K562 (cell line): ENCODE results near the gene TRAPPC2B. TPM values are rescaled to one million over a fixed set of nuclear protein-coding genes. Genes with fewer than 3 reads are reported as not detected.

Source experiments
- ATAC-seq: fragments of 200-7000 bp; cut with Tn5 transposase; 3 replicates; pipeline ENCODE4 v1.9.1; 2020; ENCODE audit warnings: moderate library complexity
- BruUV-seq: library from RNA; stranded (reverse); fragments of 400-500 nt; replicated peaks from 2 replicates; lab custom pipeline; 2021; lab: Mats Ljungman, UMichigan
- CTCF ChIA-PET: fragments of 300-600 bp; formaldehyde crosslinking; extraction: SDS; loops from one replicate; lab custom pipeline; 2021; ENCODE audit warnings: low intra/inter-chr PET ratio; lab: Yijun Ruan, JAX
- POLR2A ChIA-PET: fragments of 300-600, 350-650 bp; sonication (Branson Sonifier 250); formaldehyde crosslinking; extraction: SDS; loops from one replicate; lab custom pipeline; 2021; ENCODE audit warnings: antibody characterized with exemption, inconsistent platforms; lab: Yijun Ruan, JAX
- DNase-seq, 4 experiments: peaks; one replicate each; pipeline versions ENCODE4 v3.0.0 to v3.0.0-alpha.2; 2011 to 2018; ENCODE audit warnings: low spot score in 3 of 4, mixed read lengths in 3 of 4; ENCODE audit errors: extremely low read depth in 1 of 4
- FAIRE-seq: peaks from 2 replicates; lab custom pipeline; 2011; peaks lifted over from hg19 to GRCh38; lab: Jason Lieb, UNC
- H2AFZ ChIP-seq: 2 replicates; pipeline ENCODE4 v1.6.0; 2011; ENCODE audit warnings: low read depth, low read length, control low read depth, inconsistent platforms
- H3K27ac ChIP-seq: fragments of 200-600 bp; 3 replicates; pipeline ENCODE4 v1.8.0; 2011; ENCODE audit warnings: low read depth, mild to moderate bottlenecking, control low read depth, inconsistent platforms, low read length, moderate library complexity, mixed read lengths; ENCODE audit errors: extremely low read depth
- H3K27me3 ChIP-seq, 2 experiments: fragments of 300-600 bp in 1 of 2; 2 replicates in 1 of 2; 3 replicates in 1 of 2; pipeline versions ENCODE4 v1.6.0 to v1.8.0; 2011; ENCODE audit warnings: inconsistent platforms in 2 of 2, low read length in 2 of 2, mild to moderate bottlenecking in 1 of 2, mixed read lengths in 1 of 2, moderate library complexity in 1 of 2; ENCODE audit not compliant: control insufficient read depth in 2 of 2, insufficient read depth in 2 of 2
- H3K36me3 ChIP-seq: fragments of 300-600 bp; 3 replicates; pipeline ENCODE4 v1.8.0; 2011; ENCODE audit warnings: mild to moderate bottlenecking, low read length, inconsistent platforms; ENCODE audit not compliant: control insufficient read depth, insufficient read depth
- H3K4me1 ChIP-seq, 2 experiments: fragments of 200-600 bp in 1 of 2; replicated peaks in 1 of 2; 2 replicates in 1 of 2; 3 replicates in 1 of 2; pipeline versions ENCODE4 v1.5.1 to v1.8.0; 2011; ENCODE audit warnings: inconsistent platforms in 2 of 2, low read length in 2 of 2, mild to moderate bottlenecking in 1 of 2, mixed read lengths in 1 of 2, moderate library complexity in 1 of 2; ENCODE audit not compliant: control insufficient read depth in 2 of 2, insufficient read depth in 2 of 2
- H3K4me2 ChIP-seq: 2 replicates; pipeline ENCODE4 v1.6.1; 2011; ENCODE audit warnings: low read length, control low read depth, inconsistent platforms, mixed read lengths; ENCODE audit not compliant: insufficient read depth
- H3K4me3 ChIP-seq: fragments of 200-600 bp; sonication (generic), shearing (Covaris generic); 2 replicates; pipeline ENCODE4 v1.5.1; 2016; ENCODE audit warnings: control low read depth, inconsistent platforms
- H3K79me2 ChIP-seq: fragments of 200-600 bp; 3 replicates; pipeline ENCODE4 v1.8.0; 2011; ENCODE audit warnings: low read length, inconsistent platforms; ENCODE audit not compliant: control insufficient read depth, insufficient read depth
- H3K9ac ChIP-seq, 2 experiments: 2 replicates each; pipeline versions ENCODE4 v1.6.0 to v1.6.1; 2011; ENCODE audit warnings: low read depth in 2 of 2, low read length in 2 of 2, control low read depth in 1 of 2, inconsistent platforms in 1 of 2, mild to moderate bottlenecking in 1 of 2, mixed read lengths in 1 of 2; ENCODE audit not compliant: insufficient read depth in 1 of 2
- H3K9me1 ChIP-seq: one replicate; pipeline ENCODE4 v1.6.0; 2011; ENCODE audit warnings: inconsistent platforms, mild to moderate bottlenecking, low read length, moderate library complexity; ENCODE audit not compliant: control insufficient read depth, insufficient read depth
- H3K9me3 ChIP-seq: replicated peaks from 2 replicates; pipeline ENCODE4 v1.5.1; 2011; ENCODE audit warnings: low read depth, low read length, inconsistent platforms; ENCODE audit not compliant: control insufficient read depth, insufficient read depth
- H4K20me1 ChIP-seq: replicated peaks from 2 replicates; pipeline ENCODE4 v1.6.1; 2011; ENCODE audit warnings: low read length, inconsistent platforms, mixed read lengths; ENCODE audit not compliant: control insufficient read depth, insufficient read depth
- CC2D1A ChIP-seq: fragments of 450-650 bp; IDR thresholded peaks from 2 replicates; pipeline ENCODE4 v1.6.1; 2017; ENCODE audit warnings: mild to moderate bottlenecking
- GTF2F1 ChIP-seq: IDR thresholded peaks from 2 replicates; pipeline ENCODE4 v1.6.1; 2011; ENCODE audit warnings: low read depth, low read length, improper control_type of control experiment
- GTF3C2 ChIP-seq: IDR thresholded peaks from 3 replicates; pipeline ENCODE4 v1.6.1; 2011; ENCODE audit warnings: borderline replicate concordance, mild to moderate bottlenecking, moderate library complexity; ENCODE audit not compliant: insufficient read length; ENCODE audit errors: extremely low read depth
- HDAC2 ChIP-seq: fragments of 450-650 bp; IDR thresholded peaks from 2 replicates; pipeline ENCODE4 v1.6.1; 2016; ENCODE audit warnings: mild to moderate bottlenecking
- LARP7 ChIP-seq: fragments of 450-650 bp; IDR thresholded peaks from 2 replicates; pipeline ENCODE4 v1.6.1; 2016
- ZNF511 ChIP-seq: sonication (generic); formaldehyde crosslinking; IDR thresholded peaks from 2 replicates; pipeline ENCODE4 v1.8.0; 2022; ENCODE audit warnings: mild to moderate bottlenecking, missing genetic modification reagents
- ZNF75A ChIP-seq: fragments of 450-650 bp; formaldehyde crosslinking; IDR thresholded peaks from 2 replicates; pipeline ENCODE4 v1.4.0; 2020; ENCODE audit warnings: mild to moderate bottlenecking
- WGBS: fragments of 100-300 bp; shearing (Covaris generic); methylation state at CpG from one replicate; pipeline ENCODE4 v1.1.6; 2016; ENCODE audit warnings: low coverage, mixed read lengths; ENCODE audit not compliant: insufficient coverage; ENCODE audit errors: missing lambda C conversion rate; 5-methylcytosine and 5-hydroxymethylcytosine counted together
- in situ Hi-C: fragments of 300-500 bp; cut with MboI; formaldehyde crosslinking; loops from 4 replicates; pipeline ENCODE4 v1.15.0; 2018; ENCODE audit warnings: inconsistent platforms, mixed read lengths
- intact Hi-C: fragments of 100-400 bp; cut with micrococcal nuclease; formaldehyde crosslinking; loops from 2 replicates; pipeline ENCODE4 v1.14.2; 2022
- polyA plus RNA-seq, 8 experiments: library from polyadenylated mRNA; depleted of rRNA in 4 of 8; stranded (reverse) in 5 of 8; unstranded in 3 of 8; fragments of >200 nt; fragmentation: Nextera tagmentation in 2 of 8; fragmentation: Illumina TruSeq in 1 of 8; extraction: Ambion mirVana in 2 of 8; extraction: Trizol in 1 of 8; gene quantifications; 2 replicates each; pipeline versions ENCODE4 v1.2.1 to v1.2.3, GENCODE V29; 2011 to 2014; ENCODE audit warnings: inconsistent platforms in 1 of 8, missing spikeins in 1 of 8
- total RNA-seq, 7 experiments: library from RNA; depleted of rRNA in 6 of 7; stranded (reverse); fragments of >200 nt in 6 of 7; fragmentation: Illumina TruSeq in 2 of 7; extraction: Trizol in 2 of 7; gene quantifications; 2 replicates each; pipeline versions ENCODE4 v1.2.1 to v1.2.3, GENCODE V29; 2011 to 2021; ENCODE audit warnings: low replicate concordance in 1 of 7
- TF ChIP-seq, protein P1 (sequence below): fragments of 200-400 bp; formaldehyde crosslinking; IDR thresholded peaks from 2 replicates; pipeline ENCODE4 v1.6.1; 2017; ENCODE audit warnings: mild to moderate bottlenecking, low read depth, low read length, moderate library complexity

The TRAPPC2B gene
- total and polyA plus RNA-seq, 9 of the 15 experiments (the other 6 are each of a cell fraction or from before 2014, with no cell fraction given) = 2.2 to 20.4 (median 4.6) TPM

DNA sequence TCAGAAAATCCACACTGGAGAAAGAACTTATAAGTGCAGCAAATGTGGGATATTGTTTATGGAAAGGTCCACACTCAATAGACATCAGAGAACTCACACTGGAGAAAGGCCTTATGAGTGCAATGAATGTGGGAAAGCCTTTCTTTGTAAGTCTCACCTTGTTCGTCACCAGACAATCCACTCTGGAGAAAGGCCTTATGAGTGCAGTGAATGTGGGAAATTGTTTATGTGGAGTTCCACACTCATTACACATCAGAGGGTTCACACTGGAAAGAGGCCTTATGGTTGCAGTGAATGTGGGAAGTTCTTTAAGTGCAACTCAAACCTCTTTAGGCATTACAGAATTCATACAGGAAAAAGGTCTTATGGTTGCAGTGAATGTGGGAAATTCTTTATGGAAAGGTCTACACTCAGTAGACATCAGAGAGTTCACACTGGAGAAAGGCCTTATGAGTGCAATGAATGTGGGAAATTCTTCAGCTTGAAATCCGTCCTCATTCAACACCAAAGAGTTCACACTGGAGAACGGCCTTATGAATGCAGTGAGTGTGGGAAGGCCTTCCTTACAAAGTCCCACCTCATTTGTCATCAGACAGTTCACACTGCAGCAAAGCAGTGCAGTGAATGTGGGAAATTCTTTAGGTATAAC lies 14.3 kb downstream of the TRAPPC2B start:
- 5% methylated on average over 3 of the region's 3 CpGs for WGBS
- no peak overlapping the region for H3K27ac ChIP-seq
- H4K20me1 ChIP-seq = no peaks in the 10 kb centered on the region
- H3K9me3 ChIP-seq = peaks cover 2% of the 10 kb centered on the region; the same call in 1 of the 2 replicates
- POLR2A ChIA-PET = no interaction called here
- H3K9me1 ChIP-seq = no peaks in the 10 kb centered on the region
- H3K27me3 ChIP-seq = no peaks in the 10 kb centered on the region
- BruUV-seq = no TSS peak
- in situ Hi-C loops (no loop called here), intact Hi-C loops (no loop called here)
- no peak overlapping the region for H2AFZ ChIP-seq
- ATAC-seq (no peak), DNase-seq (no peak), FAIRE-seq (no peak)
- H3K79me2 ChIP-seq = no peaks in the 10 kb centered on the region
- TF ChIP-seq HDAC2 (no peak), ZNF75A (CRISPR knock-in tag) (peak; percentile 73)
- no peaks in the 10 kb centered on the region for H3K4me1 ChIP-seq
- H3K4me3 ChIP-seq = no peak overlapping the region
- H3K9ac ChIP-seq = no peak overlapping the region
- H3K4me2 ChIP-seq = no peak overlapping the region
- H3K36me3 ChIP-seq = no peaks in the 10 kb centered on the region
- CTCF ChIA-PET = no interaction called here

- no peak for DNase-seq
- FAIRE-seq = no peak
- POLR2A ChIA-PET = interaction anchor here (0.9 kb wide), 1 partner anchor 9 kb away, joined by 3 read pairs; the partner anchor contains the start of gene ZNF548
- TF ChIP-seq ZNF511 (CRISPR knock-in tag) = no peak
- TF ChIP-seq GTF3C2 = no peak
- TF ChIP-seq CC2D1A = no peak
- TF ChIP-seq, protein P1, sequence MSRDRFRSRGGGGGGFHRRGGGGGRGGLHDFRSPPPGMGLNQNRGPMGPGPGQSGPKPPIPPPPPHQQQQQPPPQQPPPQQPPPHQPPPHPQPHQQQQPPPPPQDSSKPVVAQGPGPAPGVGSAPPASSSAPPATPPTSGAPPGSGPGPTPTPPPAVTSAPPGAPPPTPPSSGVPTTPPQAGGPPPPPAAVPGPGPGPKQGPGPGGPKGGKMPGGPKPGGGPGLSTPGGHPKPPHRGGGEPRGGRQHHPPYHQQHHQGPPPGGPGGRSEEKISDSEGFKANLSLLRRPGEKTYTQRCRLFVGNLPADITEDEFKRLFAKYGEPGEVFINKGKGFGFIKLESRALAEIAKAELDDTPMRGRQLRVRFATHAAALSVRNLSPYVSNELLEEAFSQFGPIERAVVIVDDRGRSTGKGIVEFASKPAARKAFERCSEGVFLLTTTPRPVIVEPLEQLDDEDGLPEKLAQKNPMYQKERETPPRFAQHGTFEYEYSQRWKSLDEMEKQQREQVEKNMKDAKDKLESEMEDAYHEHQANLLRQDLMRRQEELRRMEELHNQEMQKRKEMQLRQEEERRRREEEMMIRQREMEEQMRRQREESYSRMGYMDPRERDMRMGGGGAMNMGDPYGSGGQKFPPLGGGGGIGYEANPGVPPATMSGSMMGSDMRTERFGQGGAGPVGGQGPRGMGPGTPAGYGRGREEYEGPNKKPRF = no peak
- TF ChIP-seq GTF2F1 = no peak
- no peak for TF ChIP-seq LARP7
Measured at GRCh38 chr19:57380923-57381322, 17.6 kb downstream of the TRAPPC2B start.

More at GRCh38 chr19:57380923-57381322, 17.6 kb downstream of the TRAPPC2B start:
- H3K36me3 ChIP-seq = no peaks in the 10 kb centered on the region
- H3K9ac ChIP-seq = no peak overlapping the region
- H3K9me3 ChIP-seq = peaks cover 2% of the 10 kb centered on the region; the same call in 1 of the 2 replicates
- no peak overlapping the region for H3K27ac ChIP-seq
- intact Hi-C loops (no loop called here), in situ Hi-C loops (no loop called here)
- no peaks in the 10 kb centered on the region for H3K79me2 ChIP-seq
- ATAC-seq = no peak
- no peaks in the 10 kb centered on the region for H4K20me1 ChIP-seq
- H2AFZ ChIP-seq = no peak overlapping the region
- no peaks in the 10 kb centered on the region for H3K27me3 ChIP-seq
- BruUV-seq = no TSS peak
- no peaks in the 10 kb centered on the region for H3K4me1 ChIP-seq
- CTCF ChIA-PET = no interaction called here
- H3K4me3 ChIP-seq = no peak overlapping the region
- H3K4me2 ChIP-seq = no peak overlapping the region
- no peaks in the 10 kb centered on the region for H3K9me1 ChIP-seq
